Fibroblast of lung (primary cell): ENCODE data around the gene CLSTN2. TPM values are rescaled to one million over a fixed set of nuclear protein-coding genes. Genes with fewer than 3 reads are reported as not detected.

Source experiments
- DNase-seq, 2 donors: peaks; one replicate each; pipeline versions ENCODE4 v3.0.0 to v3.0.0-alpha.2; 2010; ENCODE audit warnings: low read depth in 2 of 2
- H2AFZ ChIP-seq: 2 replicates; pipeline ENCODE4 v1.5.1; 2012; ENCODE audit warnings: low read length, control low read depth, inconsistent platforms
- H3K27ac ChIP-seq: 2 replicates; pipeline ENCODE4 v1.5.1; 2011; ENCODE audit warnings: low read length, control low read depth; ENCODE audit not compliant: insufficient read depth
- H3K27me3 ChIP-seq: 2 replicates; pipeline ENCODE4 v1.5.1; 2011; ENCODE audit warnings: mild to moderate bottlenecking, low read length; ENCODE audit not compliant: control insufficient read depth, insufficient read depth
- H3K36me3 ChIP-seq: 2 replicates; pipeline ENCODE4 v1.5.1; 2011; ENCODE audit warnings: low read length; ENCODE audit not compliant: control insufficient read depth, insufficient read depth
- H3K4me1 ChIP-seq: 2 replicates; pipeline ENCODE4 v1.5.1; 2011; ENCODE audit warnings: low read length; ENCODE audit not compliant: control insufficient read depth, insufficient read depth; ENCODE audit errors: extremely low read depth
- H3K4me2 ChIP-seq: 2 replicates; pipeline ENCODE4 v1.5.1; 2011; ENCODE audit warnings: low read length, control low read depth; ENCODE audit not compliant: insufficient read depth; ENCODE audit errors: extremely low read depth
- H3K4me3 ChIP-seq, 4 experiments: fragments of 200-600 bp in 1 of 4; sonication (generic) in 1 of 4; replicated peaks in 1 of 4; 2 replicates each; pipeline ENCODE4 v1.5.1; 2011 to 2016; ENCODE audit warnings: low read length in 4 of 4, low read depth in 3 of 4, mild to moderate bottlenecking in 3 of 4, control low read depth in 2 of 4, inconsistent platforms in 1 of 4, mixed read lengths in 1 of 4; ENCODE audit not compliant: insufficient read depth in 1 of 4; ENCODE audit errors: control extremely low read depth in 1 of 4
- H3K79me2 ChIP-seq: 2 replicates; pipeline ENCODE4 v1.5.1; 2012; ENCODE audit warnings: mild to moderate bottlenecking, low read length, inconsistent platforms; ENCODE audit not compliant: control insufficient read depth, insufficient read depth
- H3K9ac ChIP-seq: 2 replicates; pipeline ENCODE4 v1.5.1; 2011; ENCODE audit warnings: mild to moderate bottlenecking, low read length, control low read depth; ENCODE audit not compliant: insufficient read depth
- H3K9me3 ChIP-seq: 2 replicates; pipeline ENCODE4 v1.5.1; 2012; ENCODE audit warnings: low read depth, low read length; ENCODE audit not compliant: control insufficient read depth, insufficient read depth
- H4K20me1 ChIP-seq: 2 replicates; pipeline ENCODE4 v1.5.1; 2011; ENCODE audit warnings: low read length; ENCODE audit not compliant: control insufficient read depth, insufficient read depth; ENCODE audit errors: extremely low read depth
- CTCF ChIP-seq, 2 donors: IDR thresholded peaks in 1 of 2; conservative IDR thresholded peaks in 1 of 2; 1 replicate in 1 of 2; 2 replicates in 1 of 2; pipeline ENCODE4 v1.5.1; 2011 to 2012; ENCODE audit warnings: low read length in 2 of 2, control low read depth in 1 of 2, inconsistent platforms in 1 of 2, low read depth in 1 of 2, mild to moderate bottlenecking in 1 of 2
- EZH2 ChIP-seq: IDR thresholded peaks from 2 replicates; pipeline ENCODE4 v1.5.1; 2012; ENCODE audit warnings: low read length, control low read depth, mild to moderate bottlenecking; ENCODE audit errors: missing control alignments
- polyA plus RNA-seq, 2 donors: library from polyadenylated mRNA; depleted of rRNA in 1 of 2; stranded (reverse) in 1 of 2; unstranded in 1 of 2; fragments of >200 nt; gene quantifications; 2 replicates each; pipeline ENCODE4 v1.2.1, GENCODE V29; 2011 to 2012; ENCODE audit warnings: missing spikeins in 1 of 2
- total RNA-seq: library from RNA; depleted of rRNA; stranded (reverse); fragments of >200 nt; gene quantifications from 2 replicates; pipeline ENCODE4 v1.2.1, GENCODE V29; 2014

The CLSTN2 gene
- total and polyA plus RNA-seq, 2 donors (not counting 1 experiment from before 2014, with no cell fraction given): under 0.01 to 1.3 TPM

GRCh38 chr3:140433431-140433830 lies 498.4 kb downstream of the CLSTN2 start:
- Histone ChIP-seq H4K20me1 (no peaks in the 10 kb centered on the region), H3K4me3 (no peak overlapping the region), H2AFZ (no peak overlapping the region), H3K27me3 (no peaks in the 10 kb centered on the region), H3K36me3 (no peaks in the 10 kb centered on the region), H3K9me3 (no peaks in the 10 kb centered on the region), H3K4me2 (no peak overlapping the region), H3K9ac (no peak overlapping the region), H3K27ac (no peak overlapping the region), H3K4me1 (no peaks in the 10 kb centered on the region), H3K79me2 (no peaks in the 10 kb centered on the region)
- TF ChIP-seq EZH2 (no peak), CTCF (conservative IDR thresholded peaks at IDR 0.05 in 1 of 2, IDR thresholded peaks at IDR 0.05 in 1 of 2; ENCODE audit: low read depth in 1 of 2, low read length in 2 of 2) (no peak)
- no peak for DNase-seq

- no peak overlapping the region for H2AFZ ChIP-seq
- H3K4me2 ChIP-seq: no peak overlapping the region
- H3K36me3 ChIP-seq: no peaks in the 10 kb centered on the region
- H3K9ac ChIP-seq: no peak overlapping the region
- no peak overlapping the region for H3K4me3 ChIP-seq
- H3K4me1 ChIP-seq: no peaks in the 10 kb centered on the region
- no peak for DNase-seq
- H3K27me3 ChIP-seq: no peaks in the 10 kb centered on the region
- no peaks in the 10 kb centered on the region for H4K20me1 ChIP-seq
- no peak overlapping the region for H3K27ac ChIP-seq
- TF ChIP-seq CTCF (conservative IDR thresholded peaks at IDR 0.05 in 1 of 2, IDR thresholded peaks at IDR 0.05 in 1 of 2; ENCODE audit: low read depth in 1 of 2, low read length in 2 of 2): no peak
- no peak for TF ChIP-seq EZH2
- no peaks in the 10 kb centered on the region for H3K79me2 ChIP-seq
- no peaks in the 10 kb centered on the region for H3K9me3 ChIP-seq
Observed at GRCh38 chr3:140434261-140434905, 499.4 kb downstream of the CLSTN2 start.

GRCh38 chr3:140436421-140436820 lies 501.4 kb downstream of the CLSTN2 start:
- no peak overlapping the region for H3K4me3 ChIP-seq
- no peak overlapping the region for H3K9ac ChIP-seq
- no peaks in the 10 kb centered on the region for H3K36me3 ChIP-seq
- no peaks in the 10 kb centered on the region for H3K4me1 ChIP-seq
- no peaks in the 10 kb centered on the region for H4K20me1 ChIP-seq
- H3K4me2 ChIP-seq: no peak overlapping the region
- H3K27ac ChIP-seq: no peak overlapping the region
- TF ChIP-seq CTCF (conservative IDR thresholded peaks at IDR 0.05 in 1 of 2, IDR thresholded peaks at IDR 0.05 in 1 of 2; ENCODE audit: low read depth in 1 of 2, low read length in 2 of 2) (no peak), EZH2 (no peak)
- no peak overlapping the region for H2AFZ ChIP-seq
- no peaks in the 10 kb centered on the region for H3K9me3 ChIP-seq
- no peaks in the 10 kb centered on the region for H3K79me2 ChIP-seq
- no peak for DNase-seq
- H3K27me3 ChIP-seq: no peaks in the 10 kb centered on the region
